Stomach (tissue), 9 donors: Measurements from ENCODE around the gene GNAS. TPM values are rescaled to one million over a fixed set of nuclear protein-coding genes. Genes with fewer than 3 reads are reported as not detected.

Experiments
- DNase-seq, 2 donors: peaks; one replicate each; pipeline versions ENCODE4 v3.0.0 to v3.0.0-alpha.2; 2013 to 2019
- H3K27ac ChIP-seq, 5 donors: fragments of 200-600 bp in 4 of 5; sonication (generic) in 4 of 5; one replicate each; pipeline ENCODE4 v1.5.1; 2013 to 2019; ENCODE audit warnings: mild to moderate bottlenecking in 1 of 5, moderate library complexity in 1 of 5
- H3K27me3 ChIP-seq, 3 donors: fragments of 200-600 bp; sonication (generic); one replicate each; pipeline ENCODE4 v1.5.1; 2017 to 2019; ENCODE audit warnings: mixed run types in 1 of 3
- H3K36me3 ChIP-seq, 4 donors: fragments of 200-600 bp; sonication (generic); 1 replicate in 3 of 4; 2 replicates in 1 of 4; pipeline ENCODE4 v1.5.1; 2016 to 2019
- H3K4me1 ChIP-seq, 4 donors: fragments of 200-600 bp; sonication (generic); one replicate each; pipeline ENCODE4 v1.5.1; 2016 to 2019
- H3K4me3 ChIP-seq, 4 donors: fragments of 200-600 bp; sonication (generic) in 3 of 4; one replicate each; pipeline ENCODE4 v1.5.1; 2016 to 2019; ENCODE audit warnings: mild to moderate bottlenecking in 1 of 4
- H3K9me3 ChIP-seq, 4 donors: fragments of 200-600 bp; sonication (generic); one replicate each; pipeline ENCODE4 v1.5.1; 2016 to 2019
- CTCF ChIP-seq, 7 experiments: fragments of 450-650 bp in 4 of 7; fragments of 200-600 bp in 3 of 7; sonication (generic) in 3 of 7; IDR thresholded peaks; one replicate each; pipeline ENCODE4 v1.5.1; 2016 to 2019; ENCODE audit warnings: antibody characterized with exemption in 7 of 7, control low read depth in 2 of 7, mild to moderate bottlenecking in 1 of 7
- EP300 ChIP-seq: sonication (generic); formaldehyde crosslinking; IDR thresholded peaks from one replicate; pipeline ENCODE4 v1.6.1; 2017; ENCODE audit warnings: antibody characterized with exemption
- POLR2A ChIP-seq, 4 donors: fragments of 450-650 bp; IDR thresholded peaks; one replicate each; pipeline ENCODE4 v1.6.1; 2016; ENCODE audit warnings: antibody characterized with exemption in 4 of 4, control low read depth in 2 of 4, mild to moderate bottlenecking in 1 of 4, moderate library complexity in 1 of 4
- POLR2AphosphoS5 ChIP-seq, 3 donors: sonication (generic); formaldehyde crosslinking; IDR thresholded peaks; one replicate each; pipeline ENCODE4 v1.6.1; 2016; ENCODE audit warnings: antibody characterized with exemption in 3 of 3
- WGBS, 5 donors: extraction: QIAGEN DNeasy Blood & Tissue Kit in 3 of 5; methylation state at CpG; one replicate each; pipeline versions ENCODE4 v1.1.5 to v1.1.7; 2013 to 2018; 5-methylcytosine and 5-hydroxymethylcytosine counted together
- intact Hi-C: fragments of 100-400 bp; cut with DNase I; formaldehyde crosslinking; loops from one replicate; pipeline ENCODE4 v1.15.1; 2023; ENCODE audit warnings: low total_unique reads
- polyA plus RNA-seq, 3 donors: library from polyadenylated mRNA; stranded (reverse); fragments of 200-250 nt; gene quantifications; one replicate each; pipeline ENCODE4 v1.2.3, GENCODE V29; 2013
- total RNA-seq, 5 donors: library from RNA; depleted of rRNA; stranded (reverse); fragments of >200 nt; gene quantifications; one replicate each; pipeline versions ENCODE4 v1.1.0 to v1.2.3, GENCODE V29; 2014 to 2016
- donor health status: healthy with polysubstance abuse.
- donor health status: Bipolar disorder and iron deficiency.
- donor health status: healthy.

GNAS gene
- total and polyA plus RNA-seq, 8 donors: 306 to 1,010 (median 704) TPM

- H3K9me3 ChIP-seq: no peaks in the 10 kb centered on the region
- H3K4me3 ChIP-seq: no peak overlapping the region
- H3K27me3 ChIP-seq: peaks cover 0 to 96% (median 52%) of the 10 kb centered on the region in 3 donors
- WGBS, 5 donors: 43 to 62% (median 53%) methylated on average over 58 of the region's 58 CpGs
- no peak for TF ChIP-seq CTCF (IDR thresholded peaks at IDR 0.05)
- no peak for TF ChIP-seq POLR2AphosphoS5 (IDR thresholded peaks at IDR 0.05)
- no peak for TF ChIP-seq EP300
- no peak for TF ChIP-seq POLR2A (IDR thresholded peaks at IDR 0.05)
- H3K36me3 ChIP-seq: no peaks in the 10 kb centered on the region
- no peak overlapping the region for H3K27ac ChIP-seq
- H3K4me1 ChIP-seq: peaks cover 0 to 17% (median 10%) of the 10 kb centered on the region in 4 donors
- no peak for DNase-seq
- intact Hi-C loops: no loop called here
Measured at GRCh38 chr20:58841539-58842264, 10.8 kb upstream of the GNAS start.

GRCh38 chr20:58842276-58842675 lies 10.2 kb upstream of the GNAS start:
- intact Hi-C loops: no loop called here
- no peak overlapping the region for H3K4me3 ChIP-seq
- H3K27ac ChIP-seq: no peak overlapping the region
- DNase-seq: no peak
- WGBS, 5 donors: 35 to 55% (median 51%) methylated on average over 20 of the region's 20 CpGs
- no peaks in the 10 kb centered on the region for H3K36me3 ChIP-seq
- no peak for TF ChIP-seq POLR2AphosphoS5 (IDR thresholded peaks at IDR 0.05)
- no peak for TF ChIP-seq CTCF (IDR thresholded peaks at IDR 0.05)
- no peak for TF ChIP-seq EP300
- TF ChIP-seq POLR2A (IDR thresholded peaks at IDR 0.05): no peak
- no peaks in the 10 kb centered on the region for H3K9me3 ChIP-seq
- H3K27me3 ChIP-seq: peaks cover 0 to 96% (median 52%) of the 10 kb centered on the region in 3 donors
- H3K4me1 ChIP-seq: peaks cover 0 to 17% (median 10%) of the 10 kb centered on the region in 4 donors

GRCh38 chr20:58843128-58843556 lies 9.4 kb upstream of the GNAS start:
- Histone ChIP-seq H3K9me3 (no peaks in the 10 kb centered on the region), H3K36me3 (no peaks in the 10 kb centered on the region), H3K27me3 (peaks cover 0 to 98% (median 52%) of the 10 kb centered on the region in 3 donors), H3K27ac (no peak overlapping the region), H3K4me1 (peaks cover 0 to 17% (median 10%) of the 10 kb centered on the region in 4 donors), H3K4me3 (no peak overlapping the region)
- DNase-seq: no peak
- TF ChIP-seq CTCF (IDR thresholded peaks at IDR 0.05) (no peak), POLR2AphosphoS5 (IDR thresholded peaks at IDR 0.05) (no peak), POLR2A (IDR thresholded peaks at IDR 0.05) (no peak), EP300 (no peak)
- intact Hi-C loops: no loop called here
- whole genome bisulfite sequencing, 5 donors: 49 to 66% (median 56%) methylated on average over 6 of the region's 6 CpGs

- Histone ChIP-seq H3K27ac (no peak overlapping the region), H3K27me3 (peaks cover 0 to 97% (median 40%) of the 10 kb centered on the region in 3 donors), H3K36me3 (no peaks in the 10 kb centered on the region), H3K4me1 (peaks cover 0 to 1% (median 0%) of the 10 kb centered on the region in 4 donors), H3K4me3 (no peak overlapping the region), H3K9me3 (no peaks in the 10 kb centered on the region)
- no peak for TF ChIP-seq EP300
- no peak for DNase-seq
- WGBS, 5 donors: 47 to 65% (median 60%) methylated on average over 3 of the region's 3 CpGs
- intact Hi-C loops: no loop called here
Measured at GRCh38 chr20:58845706-58846105, 6.8 kb upstream of the GNAS start.

- TF ChIP-seq POLR2A (IDR thresholded peaks at IDR 0.05) (no peak), CTCF (IDR thresholded peaks at IDR 0.05) (no peak), POLR2AphosphoS5 (IDR thresholded peaks at IDR 0.05) (no peak), EP300 (no peak)
- intact Hi-C loops: no loop called here
- Histone ChIP-seq H3K27me3 (peaks cover 0 to 97% (median 41%) of the 10 kb centered on the region in 3 donors), H3K4me1 (peaks cover 4 to 17% (median 8%) of the 10 kb centered on the region in 4 donors), H3K4me3 (no peak overlapping the region), H3K36me3 (no peaks in the 10 kb centered on the region), H3K27ac (no peak overlapping the region), H3K9me3 (no peaks in the 10 kb centered on the region)
- 59 to 87% (median 72%) methylated on average over 2 of the region's 2 CpGs for WGBS, 5 donors
- DNase-seq: no peak
Measured at GRCh38 chr20:58847463-58847862, 5.1 kb upstream of the GNAS start.
